CD4-positive, alpha-beta T cell treated with Interleukin-15 for 1 hour (primary cell): ENCODE results near the gene AMTN.
"Not testable (repeated sequence)": the region's sequence is repeated elsewhere in the genome, so short reads cannot be mapped to it uniquely, and the experiment has no call there.

Experiments used
- DNase-seq: peaks from one replicate; pipeline ENCODE4 v3.0.0-alpha.2; 2020

AMTN gene

DNA sequence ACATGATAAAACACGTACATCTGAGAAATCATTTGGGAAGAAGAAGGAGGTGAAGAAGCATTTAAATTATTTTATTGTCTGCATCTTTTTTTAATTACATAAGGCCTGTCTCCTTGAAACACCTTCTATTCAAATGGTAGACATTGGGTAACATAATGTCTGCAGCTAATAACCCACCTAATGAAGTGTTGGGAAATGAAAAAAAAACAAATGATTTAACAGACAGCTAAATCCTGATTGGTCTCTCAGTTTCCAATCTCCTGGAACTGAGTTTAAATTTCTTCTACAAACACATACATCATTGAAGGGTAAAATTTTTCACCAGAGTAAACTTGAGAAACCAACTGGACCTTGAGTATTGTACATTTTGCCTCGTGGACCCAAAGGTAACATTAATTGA lies at the start of gene AMTN:
TSS of gene AMTN (plus strand) at position 301 of the 400 bp plus-strand sequence. CDS start 209 bp downstream, outside the sequence.
- no peak for DNase-seq

- DNase-seq: no peak
These were observed 46.5 kb upstream of the AMTN start, which contains the start of gene MUC7 for GRCh38 chr4:70471897-70472296. Gene MUC7 (plus strand): TSS chr4:70472197. CDS start chr4:70474022, 1,825 bp downstream.

DNA sequence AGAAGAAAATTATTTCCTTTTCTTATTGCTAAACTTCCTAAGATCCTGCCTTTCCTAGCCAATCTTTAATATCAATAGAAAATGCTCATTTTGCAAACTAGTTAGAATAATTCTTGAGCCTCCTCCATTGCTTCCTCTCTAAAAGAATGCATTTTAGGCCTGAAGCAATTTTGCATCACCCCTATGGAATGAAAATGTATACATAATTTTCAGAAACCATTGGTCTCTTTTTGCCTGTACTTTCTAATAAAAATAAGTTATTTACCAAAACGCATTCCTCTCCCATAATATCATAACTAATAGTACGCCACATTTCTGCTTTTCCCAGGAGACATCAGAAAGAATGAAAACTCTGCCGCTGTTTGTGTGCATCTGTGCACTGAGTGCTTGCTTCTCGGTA lies 44.7 kb upstream of the AMTN start:
- no peak for DNase-seq

DNA sequence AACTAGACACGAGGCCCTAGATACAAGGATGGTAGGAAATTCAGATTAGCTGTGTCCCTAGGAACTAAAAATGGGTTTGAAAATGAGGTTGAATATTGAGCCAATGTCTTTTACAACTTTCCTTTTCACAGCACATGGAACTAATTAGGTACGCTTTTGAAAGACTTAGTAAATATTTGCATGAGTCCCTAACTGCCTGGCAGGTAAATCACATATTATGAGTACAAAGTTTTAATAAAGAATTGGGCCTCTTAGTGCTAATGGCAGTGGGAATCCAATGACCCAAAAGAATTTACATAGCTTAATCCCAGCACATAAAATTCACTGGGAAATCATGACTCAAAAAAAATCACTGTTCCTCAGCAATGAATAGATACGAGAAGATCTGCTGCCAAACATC lies 29.6 kb upstream of the AMTN start:
- no peak for DNase-seq

DNA sequence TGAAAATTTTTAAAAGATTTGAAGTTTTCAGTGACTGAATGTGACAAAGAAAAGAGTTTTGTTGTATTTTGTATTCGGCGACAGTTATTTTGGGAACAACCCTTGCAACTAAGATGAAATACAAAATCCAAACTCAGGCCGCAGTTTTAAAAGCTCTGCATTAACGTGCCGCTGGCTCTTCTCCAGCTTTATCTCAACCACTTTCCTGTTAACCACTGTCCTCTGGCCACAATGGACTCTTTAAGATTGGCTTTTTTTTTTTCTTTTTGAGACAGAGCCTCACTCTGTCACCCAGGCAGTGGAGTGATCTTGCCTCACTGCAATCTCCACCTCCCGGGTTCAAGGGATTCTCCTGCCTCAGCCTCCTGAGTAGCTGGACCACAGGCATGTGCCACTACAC lies 22.1 kb upstream of the AMTN start:
- DNase-seq: no peak

GRCh38 chr4:70501838-70502237 lies 16.5 kb upstream of the AMTN start:
- not testable (repeated sequence) for DNase-seq

DNA sequence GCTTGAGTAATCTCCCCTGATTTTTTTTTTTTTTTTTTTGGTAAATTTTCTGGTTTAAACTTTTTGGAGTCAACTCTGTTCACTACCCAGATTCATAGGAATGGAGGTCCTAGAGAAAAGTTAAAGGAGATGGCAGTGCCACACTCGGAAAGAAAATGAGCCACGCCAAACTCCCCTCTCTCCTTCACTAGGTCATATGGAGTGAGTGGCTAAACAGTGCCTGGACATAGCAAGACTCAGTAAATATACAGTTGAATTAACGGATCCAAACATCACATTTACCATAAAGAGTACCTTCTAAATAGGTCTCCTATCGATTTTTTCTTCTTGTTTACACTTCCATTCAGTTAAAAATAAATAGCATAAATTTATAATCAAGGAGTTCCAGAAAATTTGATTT lies 13.6 kb upstream of the AMTN start:
- DNase-seq: no peak

DNA sequence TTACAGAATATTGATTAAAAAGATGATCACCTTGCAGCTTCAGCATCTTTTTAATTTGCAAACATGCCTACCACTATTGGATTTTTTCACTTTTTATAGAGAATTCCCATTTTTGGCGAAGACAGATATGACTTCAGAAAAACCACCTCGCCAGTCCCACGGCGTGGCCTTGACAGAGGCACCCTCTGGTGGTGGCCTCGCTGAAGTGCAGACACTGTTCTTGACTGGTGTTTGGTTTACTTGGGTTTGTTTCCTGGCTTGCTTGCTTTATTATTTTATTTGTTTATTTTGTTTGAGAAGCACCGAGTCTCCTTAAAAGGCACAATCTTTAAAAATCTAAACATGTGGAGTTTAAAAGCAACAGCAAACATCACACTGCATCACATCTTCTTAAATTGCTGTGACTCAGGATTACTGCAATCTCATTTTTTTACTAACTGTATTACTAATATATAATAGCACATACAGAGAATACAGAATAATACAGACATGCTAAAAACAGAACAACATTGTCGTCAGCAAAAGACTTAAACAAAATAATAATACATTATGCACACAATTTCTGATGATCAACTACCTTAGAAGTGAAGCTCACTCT lies 13.1 kb upstream of the AMTN start:
- peak; percentile 38 for DNase-seq

GRCh38 chr4:70508801-70509200 lies 9.6 kb upstream of the AMTN start:
- DNase-seq: no peak

GRCh38 chr4:70511365-70511764 lies 7.0 kb upstream of the AMTN start:
- DNase-seq: no peak

DNA sequence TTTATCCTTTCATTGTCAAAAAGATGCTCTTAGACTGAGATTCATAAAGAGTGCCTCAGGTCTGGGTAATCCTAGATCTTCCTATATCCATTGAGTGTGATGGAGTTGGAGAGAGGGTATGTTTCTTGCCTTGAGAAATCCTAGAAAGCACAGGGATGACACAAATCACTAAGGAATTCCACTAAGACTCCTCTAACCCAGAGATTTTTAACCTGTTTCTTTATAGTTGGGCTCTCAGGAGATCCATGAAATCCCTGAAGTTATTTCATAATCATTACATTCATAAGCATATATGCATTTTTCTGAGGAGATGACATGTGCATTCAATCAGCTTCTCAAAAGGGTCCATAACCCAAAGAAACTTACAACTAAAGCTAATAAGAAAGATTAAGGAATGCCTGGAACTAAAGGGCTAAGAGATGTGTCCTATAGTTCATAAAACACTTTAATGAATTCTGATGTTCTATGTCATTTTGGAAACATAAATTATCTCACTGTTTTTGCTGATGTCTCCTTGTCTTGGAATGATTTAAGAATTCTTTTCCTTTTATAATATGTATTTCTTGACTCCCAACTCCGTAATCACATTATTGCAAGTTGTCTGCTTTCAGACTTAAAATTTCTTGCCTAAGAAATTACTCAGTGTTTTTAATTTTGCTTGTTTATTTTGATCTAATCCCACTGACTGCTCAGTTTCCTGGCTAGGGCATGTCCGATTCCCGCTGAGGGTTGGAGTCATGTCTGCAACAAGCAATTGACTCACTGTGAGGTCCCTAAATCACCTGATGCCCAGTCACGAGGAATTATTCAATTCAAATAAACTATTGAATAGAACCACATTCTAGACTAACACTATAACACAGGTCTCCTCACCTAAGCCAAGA lies 2.8 kb upstream of the AMTN start:
- DNase-seq: no peak

- no peak for DNase-seq
These were observed 347 bp downstream of the AMTN start for GRCh38 chr4:70518716-70519115.

DNA sequence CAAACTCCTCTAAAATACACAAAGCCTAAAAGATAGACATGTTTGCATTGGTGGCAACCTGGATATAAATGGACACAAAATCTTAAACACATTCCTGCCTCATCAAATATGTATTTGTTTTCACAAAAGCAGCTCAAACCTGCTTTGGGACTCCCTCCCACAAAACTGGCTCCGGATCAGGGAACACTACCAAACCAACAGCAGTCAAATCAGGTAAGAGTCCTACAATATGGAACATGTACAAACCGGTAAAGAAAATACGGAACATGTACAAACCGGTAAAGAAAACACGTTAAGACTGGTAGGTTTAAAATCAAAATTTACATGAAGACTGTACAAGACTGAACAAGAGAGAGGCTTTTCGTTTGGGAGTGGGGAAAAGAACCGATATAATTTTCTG lies 4.3 kb downstream of the AMTN start:
- DNase-seq: no peak

- DNase-seq: no peak
These were observed 12.6 kb downstream of the AMTN start for GRCh38 chr4:70530997-70531396.

DNA sequence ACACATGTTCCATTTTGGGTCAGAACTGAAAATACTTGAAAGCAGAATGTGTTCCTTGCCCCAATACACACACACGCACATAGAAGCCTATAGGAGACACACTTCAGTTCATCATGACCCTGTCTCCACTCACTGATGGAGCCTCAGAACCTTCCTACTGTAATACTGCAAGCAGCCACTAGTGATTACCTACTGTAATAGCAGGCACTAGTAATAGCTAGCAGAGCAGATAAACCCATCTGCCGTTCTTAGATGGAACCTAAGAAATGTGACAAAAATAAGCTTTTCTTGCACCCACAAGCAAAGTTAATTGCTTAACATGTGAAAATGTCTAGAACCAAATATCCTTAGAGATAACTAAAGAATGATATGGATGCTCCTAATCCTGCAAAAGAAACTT lies 13.6 kb downstream of the AMTN start:
- no peak for DNase-seq

GRCh38 chr4:70533211-70533610 lies 14.8 kb downstream of the AMTN start:
- no peak for DNase-seq

DNA sequence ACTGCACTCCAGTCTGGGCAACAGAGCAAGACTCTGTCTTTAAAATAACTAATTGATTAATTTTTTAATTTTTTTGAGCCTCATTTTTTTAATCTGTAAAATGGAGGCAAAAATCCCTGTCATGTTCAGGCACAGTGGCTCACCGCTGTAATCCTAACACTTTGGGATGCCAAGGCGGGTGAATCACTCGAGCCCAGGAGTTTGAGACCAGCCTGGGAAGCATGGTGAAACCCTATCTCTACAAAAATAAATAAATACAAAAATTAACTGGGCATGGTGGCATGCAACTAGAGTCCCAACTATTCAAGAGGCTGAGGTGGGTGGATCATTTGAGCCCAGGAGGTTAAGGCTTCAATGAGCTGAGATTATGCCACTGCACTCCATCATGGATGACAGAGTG lies 15.4 kb downstream of the AMTN start:
- no peak for DNase-seq

GRCh38 chr4:70534886-70535285 lies 16.5 kb downstream of the AMTN start:
- not testable (repeated sequence) for DNase-seq

GRCh38 chr4:70538869-70539268 lies 20.5 kb downstream of the AMTN start:
- no peak for DNase-seq

DNA sequence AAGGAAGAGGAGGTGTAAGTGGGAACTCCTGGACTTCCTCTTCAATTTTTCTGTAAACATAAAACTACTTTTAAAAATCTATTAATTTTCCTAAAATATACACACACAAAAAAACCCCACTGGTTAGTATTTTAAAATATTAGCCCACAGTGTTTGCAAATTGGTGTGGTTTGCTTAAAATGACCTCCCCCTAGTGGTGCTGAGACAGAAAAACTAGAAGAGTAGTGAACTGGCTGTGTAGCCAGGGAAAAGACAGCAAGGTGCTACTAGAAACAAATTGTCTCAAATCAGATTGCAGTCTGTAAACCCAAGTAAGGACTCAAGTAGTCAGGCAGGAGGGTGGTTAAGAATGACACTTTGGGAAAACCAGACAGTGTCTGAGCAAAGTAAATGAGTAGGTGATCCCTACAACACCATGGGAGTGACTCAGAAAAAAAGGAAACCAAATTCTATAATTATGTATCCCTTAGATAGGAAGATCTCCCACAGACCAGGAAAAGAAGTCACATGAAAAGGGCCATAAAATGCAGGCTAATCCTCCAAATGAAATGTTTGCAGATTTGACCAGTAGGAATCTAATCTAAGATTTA lies 26.0 kb downstream of the AMTN start:
- no peak for DNase-seq

GRCh38 chr4:70556856-70557255 lies 38.5 kb downstream of the AMTN start:
- DNase-seq: no peak

DNA sequence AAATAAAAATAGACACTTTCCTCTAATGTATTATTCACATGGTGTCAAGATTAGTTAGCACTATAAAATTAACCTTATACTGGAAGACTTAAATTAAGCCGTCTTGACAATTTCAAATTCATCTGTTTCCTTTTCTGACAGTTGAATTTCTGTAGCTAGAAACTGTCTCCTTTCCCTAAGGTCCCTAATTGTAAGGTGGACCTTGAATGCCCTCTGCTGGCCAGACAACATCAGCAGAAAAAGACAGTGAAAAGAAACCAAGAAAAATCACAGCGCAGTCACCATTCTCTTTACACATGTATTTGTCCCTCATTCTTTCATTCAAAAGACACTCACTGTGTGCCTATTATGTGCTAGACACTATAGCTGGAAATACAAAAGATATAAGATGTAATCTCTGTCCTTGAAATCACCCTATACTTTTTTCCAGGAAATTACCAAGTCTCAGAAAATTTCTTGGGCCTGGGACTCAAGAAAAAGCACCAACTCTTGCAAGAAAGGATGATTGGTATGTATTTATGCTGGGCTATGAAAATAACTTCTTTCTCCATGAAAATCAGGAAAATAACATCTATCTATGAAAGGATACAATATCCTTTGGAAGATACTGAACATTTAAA lies 41.0 kb downstream of the AMTN start:
- no peak for DNase-seq

- DNase-seq: no peak
These were observed 41.6 kb downstream of the AMTN start for GRCh38 chr4:70559924-70560323.

DNA sequence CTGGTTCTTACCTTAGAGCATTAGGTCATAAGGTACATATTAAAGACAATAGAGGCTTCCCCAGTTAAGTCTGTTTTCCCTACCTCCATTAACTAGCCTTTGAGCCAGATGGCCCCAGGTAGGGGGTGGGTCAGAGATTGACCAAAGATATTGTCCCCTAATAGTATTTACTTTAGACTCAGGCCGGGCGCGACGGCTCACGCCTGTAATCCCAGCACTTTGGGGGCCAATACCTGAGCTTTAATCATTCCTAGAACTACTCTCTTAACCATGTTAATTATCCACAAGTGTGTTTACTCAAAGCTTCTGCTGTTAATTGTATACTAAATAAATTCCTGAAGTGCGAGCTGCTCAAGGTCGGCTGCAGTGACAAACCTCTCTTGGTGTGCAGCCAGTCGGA lies 45.7 kb downstream of the AMTN start:
- DNase-seq: no peak
